ENCODE data around the gene FCER1G. TPM values are rescaled to one million over a fixed set of nuclear protein-coding genes. Genes with fewer than 3 reads are reported as not detected.

FCER1G gene
- not detected in 2 replicates for total RNA-seq (2014; rRNA removed; shearing (Covaris generic); ENCODE audit: low replicate concordance)

DNA sequence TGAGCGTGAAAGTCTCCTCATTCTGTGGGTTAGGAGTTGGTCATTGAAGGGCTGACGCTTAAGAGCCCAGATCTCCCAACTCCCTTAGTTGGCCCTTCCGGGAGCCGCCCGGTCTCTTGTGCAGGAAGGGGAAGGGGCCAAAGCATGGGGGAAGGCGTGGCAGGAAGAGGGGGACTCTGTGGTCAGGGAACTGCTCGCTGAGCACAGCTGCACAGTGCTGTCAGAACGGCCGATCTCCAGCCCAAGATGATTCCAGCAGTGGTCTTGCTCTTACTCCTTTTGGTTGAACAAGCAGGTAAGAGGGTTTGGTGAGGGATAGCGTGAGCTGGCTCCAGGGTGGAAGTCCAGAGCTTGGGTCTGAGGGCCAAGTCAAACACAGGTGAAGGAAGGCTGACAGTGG, at the start of gene FCER1G:
Gene FCER1G (plus strand): TSS at position 220 of the 400 bp plus-strand sequence. CDS start 27 bp downstream, at position 247.
- DNase-seq (ENCODE audit: low read depth) = no peak
- in situ Hi-C loops (cut with HindIII; ENCODE audit: low pct_unique_long_range_greater_than_20kb, low sequenced_read_pairs) = loop anchor here (25.0 kb wide), 1 partner anchor 172 kb away; no protein-coding TSS in a partner anchor

DNA sequence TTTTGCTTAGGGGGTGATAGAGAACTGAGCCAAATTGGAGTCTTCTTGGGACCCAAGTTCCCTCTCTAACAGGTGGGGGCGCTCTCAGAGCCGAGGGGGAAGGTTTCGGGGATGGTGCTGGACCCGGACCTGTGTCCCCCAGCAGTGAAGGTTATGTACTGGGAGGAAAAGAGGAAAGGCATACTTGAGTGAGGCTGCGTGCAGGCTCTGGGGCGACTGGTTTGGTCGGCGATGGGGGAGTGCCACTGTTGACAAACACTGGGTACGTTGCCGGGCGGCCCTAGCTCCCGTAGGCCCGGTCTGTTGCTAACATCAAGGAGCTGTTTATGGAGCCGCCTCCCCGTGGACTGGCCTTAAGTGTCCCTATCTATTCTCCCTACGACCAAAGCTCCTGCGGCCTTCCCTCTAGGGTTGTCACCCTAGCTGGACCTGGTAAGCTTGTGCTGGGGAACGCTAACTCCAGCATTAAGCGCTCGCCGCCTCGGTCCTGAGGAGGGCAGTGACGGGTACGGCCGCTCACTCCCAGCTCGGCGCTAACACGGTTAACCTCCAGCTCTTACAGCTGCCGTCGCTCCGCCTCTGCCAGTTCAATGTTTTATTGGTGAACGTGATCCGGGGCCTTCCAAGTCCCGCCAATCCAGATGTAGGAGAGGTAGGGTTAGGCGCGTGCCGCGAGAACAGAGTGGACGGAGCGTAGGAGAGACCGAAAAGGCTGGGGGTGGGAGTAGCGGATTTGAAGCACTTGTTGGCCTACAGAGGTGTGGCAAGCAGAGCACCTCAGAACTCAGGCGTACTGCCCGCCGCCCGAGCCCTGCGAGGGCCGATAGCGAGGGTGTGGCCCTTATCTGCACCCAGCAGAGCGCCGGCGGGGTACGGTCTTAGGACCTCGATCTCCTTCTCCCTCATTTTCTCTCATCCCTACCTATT, 49.1 kb upstream of the FCER1G start, which contains the start of gene PPOX:
Gene PPOX (plus strand): TSS at position 685 of the 927 bp plus-strand sequence. CDS start 422 bp downstream, outside the sequence.
- peak; percentile 97 for DNase-seq (ENCODE audit: low read depth)
- in situ Hi-C loops (cut with HindIII; ENCODE audit: low pct_unique_long_range_greater_than_20kb, low sequenced_read_pairs) = no loop called here

DNA sequence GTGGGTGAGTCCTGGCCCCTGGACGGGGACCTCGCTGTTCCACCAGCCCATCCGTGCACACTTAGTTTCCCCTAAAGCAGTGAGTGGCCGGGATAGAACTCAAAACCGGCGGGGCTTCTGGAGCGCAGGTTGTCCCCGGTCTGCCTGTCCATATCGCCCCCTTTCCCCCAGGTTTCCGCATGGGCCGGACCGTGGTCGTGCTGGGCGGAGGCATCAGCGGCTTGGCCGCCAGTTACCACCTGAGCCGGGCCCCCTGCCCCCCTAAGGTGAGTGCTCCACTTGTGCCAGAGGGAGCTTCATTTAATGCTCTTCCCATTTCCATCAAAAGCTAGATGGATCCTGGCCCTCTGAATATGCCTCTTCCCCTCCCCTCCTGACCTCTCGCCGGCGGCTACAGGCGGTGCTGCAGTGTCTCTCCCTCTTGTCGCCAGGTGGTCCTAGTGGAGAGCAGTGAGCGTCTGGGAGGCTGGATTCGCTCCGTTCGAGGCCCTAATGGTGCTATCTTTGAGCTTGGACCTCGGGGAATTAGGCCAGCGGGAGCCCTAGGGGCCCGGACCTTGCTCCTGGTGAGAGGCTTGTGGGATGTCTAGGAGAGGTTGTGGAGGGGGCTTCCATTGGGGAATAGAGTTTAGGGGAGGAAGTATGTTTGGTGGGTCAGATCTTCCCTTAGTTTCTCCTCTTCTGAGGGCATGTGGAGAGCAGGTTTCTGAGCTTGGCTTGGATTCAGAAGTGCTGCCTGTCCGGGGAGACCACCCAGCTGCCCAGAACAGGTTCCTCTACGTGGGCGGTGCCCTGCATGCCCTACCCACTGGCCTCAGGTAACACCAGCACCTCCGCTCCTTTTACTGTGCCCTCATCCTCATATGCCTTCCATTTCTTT, 48.2 kb upstream of the FCER1G start:
- DNase-seq (ENCODE audit: low read depth) = peak; percentile 15
- in situ Hi-C loops (cut with HindIII; ENCODE audit: low pct_unique_long_range_greater_than_20kb, low sequenced_read_pairs) = no loop called here

DNA sequence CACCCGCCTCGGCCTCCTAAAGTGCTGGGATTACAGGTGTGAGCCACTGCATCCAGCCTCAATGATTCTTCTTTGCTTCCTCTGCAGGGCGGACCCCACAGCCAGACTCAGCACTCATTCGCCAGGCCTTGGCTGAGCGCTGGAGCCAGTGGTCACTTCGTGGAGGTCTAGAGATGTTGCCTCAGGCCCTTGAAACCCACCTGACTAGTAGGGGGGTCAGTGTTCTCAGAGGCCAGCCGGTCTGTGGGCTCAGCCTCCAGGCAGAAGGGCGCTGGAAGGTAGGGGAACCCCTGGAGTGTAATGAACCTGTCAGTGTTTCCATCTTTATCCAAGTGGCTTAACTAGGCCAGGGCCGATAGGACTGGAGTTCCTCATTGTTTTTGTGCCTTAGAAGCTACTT, 46.2 kb upstream of the FCER1G start:
- no peak for DNase-seq (ENCODE audit: low read depth)
- in situ Hi-C loops (cut with HindIII; ENCODE audit: low pct_unique_long_range_greater_than_20kb, low sequenced_read_pairs) = no loop called here

DNA sequence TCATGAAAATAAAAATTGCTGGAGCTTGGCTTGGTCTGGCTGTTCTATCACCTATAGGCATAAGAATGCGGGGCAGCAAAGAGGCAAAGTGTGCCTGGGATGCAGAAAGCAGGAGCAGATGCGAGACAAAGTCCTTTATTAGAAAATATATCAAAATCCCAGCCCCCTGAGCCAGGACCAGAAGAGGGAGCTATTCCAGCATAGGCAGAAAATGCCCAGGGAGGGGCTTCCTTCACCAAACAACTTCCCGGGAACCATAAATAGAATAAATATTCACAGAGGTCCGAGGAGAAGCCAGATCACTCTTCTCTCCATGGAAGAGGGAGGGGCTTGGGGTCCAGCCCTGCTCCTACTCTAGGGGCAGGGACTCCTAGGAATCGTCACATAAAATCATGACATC, 43.9 kb upstream of the FCER1G start:
- in situ Hi-C loops (cut with HindIII; ENCODE audit: low pct_unique_long_range_greater_than_20kb, low sequenced_read_pairs) = no loop called here

DNA sequence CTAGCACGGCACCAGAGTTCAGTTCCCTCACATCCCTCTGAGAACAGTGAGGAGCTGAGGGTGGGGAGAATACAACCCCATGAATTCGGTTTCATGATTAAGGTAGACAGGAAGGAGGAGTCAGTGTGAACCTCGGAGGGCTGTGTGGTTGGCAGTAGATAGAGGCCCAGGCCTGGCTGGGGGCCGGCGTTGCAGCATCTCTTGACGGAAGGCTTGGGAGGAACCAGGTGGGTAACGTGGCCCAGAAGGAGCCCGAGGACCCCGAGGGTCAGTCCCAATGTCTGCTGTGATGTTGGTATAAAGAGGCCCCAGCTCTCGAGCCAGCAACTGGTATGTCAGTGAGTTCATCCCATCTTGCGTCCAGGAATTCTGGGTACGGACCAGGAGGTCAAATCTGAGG, 43.4 kb upstream of the FCER1G start:
- in situ Hi-C loops (cut with HindIII; ENCODE audit: low pct_unique_long_range_greater_than_20kb, low sequenced_read_pairs) = no loop called here
- DNase-seq (ENCODE audit: low read depth) = no peak

More for the DNA sequence above, 43.9 kb upstream of the FCER1G start:
- no peak for DNase-seq (ENCODE audit: low read depth)

DNA sequence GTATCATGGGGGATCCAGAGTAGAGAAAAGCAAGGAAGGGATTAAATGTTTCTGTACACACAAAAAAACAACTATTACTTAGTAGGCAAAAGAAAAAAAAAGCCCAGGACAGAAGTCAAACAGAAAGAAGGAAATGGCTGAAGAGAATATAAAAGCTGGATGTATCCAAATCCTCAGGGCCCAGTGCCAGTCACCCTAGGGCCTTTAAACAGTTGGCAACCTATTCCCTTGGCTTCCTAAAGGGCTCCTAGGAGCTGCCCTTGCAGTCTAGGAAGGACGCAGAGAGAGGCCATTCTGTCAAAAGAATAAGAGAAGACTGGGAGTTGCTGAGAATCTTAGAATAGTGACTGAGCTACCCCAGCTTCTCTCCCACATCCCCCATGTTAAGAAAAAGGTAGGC, 42.7 kb upstream of the FCER1G start:
- no peak for DNase-seq (ENCODE audit: low read depth)
- in situ Hi-C loops (cut with HindIII; ENCODE audit: low pct_unique_long_range_greater_than_20kb, low sequenced_read_pairs) = no loop called here

DNA sequence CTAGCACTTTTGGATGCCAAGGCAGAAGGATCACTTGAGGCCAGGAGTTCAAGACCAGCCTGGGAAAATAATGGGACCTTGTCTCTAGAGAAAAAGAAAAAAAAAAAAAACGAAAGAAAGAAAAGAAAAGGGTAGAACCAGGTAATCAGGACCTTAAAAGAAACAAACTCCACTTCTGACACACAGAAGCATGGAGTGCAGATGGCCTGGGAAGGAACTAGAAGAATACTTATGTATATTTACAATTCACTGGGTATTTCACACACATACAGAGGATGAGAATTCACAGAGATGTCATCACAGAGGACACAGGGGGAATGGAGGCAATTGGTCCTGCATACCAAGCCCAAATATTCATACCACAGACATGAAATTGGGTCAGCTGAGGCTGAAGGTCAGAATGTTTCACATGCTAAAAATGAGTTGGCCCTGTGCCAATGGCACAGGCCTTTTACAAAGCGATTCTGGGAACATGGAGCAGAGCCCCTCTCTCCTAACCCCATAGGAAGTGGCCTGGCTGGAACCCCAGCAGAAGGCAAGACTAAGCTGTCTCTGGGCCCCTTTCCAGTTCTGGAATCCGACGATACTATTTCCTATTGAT, 42.2 kb upstream of the FCER1G start:
- no peak for DNase-seq (ENCODE audit: low read depth)
- in situ Hi-C loops (cut with HindIII; ENCODE audit: low pct_unique_long_range_greater_than_20kb, low sequenced_read_pairs) = no loop called here

DNA sequence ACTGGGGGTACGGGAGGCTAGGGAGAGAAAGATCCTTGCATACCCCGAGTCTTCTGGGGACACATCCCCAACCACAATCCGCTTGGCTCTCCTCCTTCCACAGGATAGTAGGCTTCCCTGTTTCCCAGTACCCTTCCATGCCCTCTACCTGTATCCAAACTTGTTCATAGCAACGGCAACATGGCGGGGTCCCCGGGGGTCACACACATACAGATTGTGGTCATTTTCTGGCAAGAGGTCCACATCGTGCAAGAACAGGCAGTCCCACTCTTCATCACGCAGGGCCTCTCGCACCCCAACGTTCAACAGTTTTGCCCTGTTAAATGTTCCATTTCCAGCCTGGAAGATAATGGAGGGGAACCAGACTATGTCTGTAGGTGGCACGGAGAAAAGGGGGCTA, 41.4 kb upstream of the FCER1G start:
- in situ Hi-C loops (cut with HindIII; ENCODE audit: low pct_unique_long_range_greater_than_20kb, low sequenced_read_pairs) = no loop called here
- no peak for DNase-seq (ENCODE audit: low read depth)

DNA sequence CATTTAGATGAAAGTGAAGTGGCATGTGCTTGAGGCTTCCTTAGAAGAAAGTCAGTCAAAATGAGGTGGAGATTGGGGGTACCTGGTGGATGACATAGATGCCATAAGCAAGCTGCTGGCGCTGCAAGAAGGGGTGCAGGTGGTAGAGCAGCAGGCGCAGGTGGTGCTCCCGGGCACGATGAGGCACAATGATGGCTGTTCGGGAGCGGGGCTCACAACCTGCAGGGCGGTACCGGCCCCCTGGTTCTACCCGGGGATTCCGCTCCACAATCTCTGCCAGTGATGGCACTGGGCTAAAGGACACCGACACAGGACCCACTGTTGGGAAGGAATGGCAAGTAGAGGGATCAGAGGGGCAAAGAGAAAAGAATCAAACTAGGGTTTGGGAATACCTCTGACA, 40.2 kb upstream of the FCER1G start:
- in situ Hi-C loops (cut with HindIII; ENCODE audit: low pct_unique_long_range_greater_than_20kb, low sequenced_read_pairs) = no loop called here
- no peak for DNase-seq (ENCODE audit: low read depth)

DNA sequence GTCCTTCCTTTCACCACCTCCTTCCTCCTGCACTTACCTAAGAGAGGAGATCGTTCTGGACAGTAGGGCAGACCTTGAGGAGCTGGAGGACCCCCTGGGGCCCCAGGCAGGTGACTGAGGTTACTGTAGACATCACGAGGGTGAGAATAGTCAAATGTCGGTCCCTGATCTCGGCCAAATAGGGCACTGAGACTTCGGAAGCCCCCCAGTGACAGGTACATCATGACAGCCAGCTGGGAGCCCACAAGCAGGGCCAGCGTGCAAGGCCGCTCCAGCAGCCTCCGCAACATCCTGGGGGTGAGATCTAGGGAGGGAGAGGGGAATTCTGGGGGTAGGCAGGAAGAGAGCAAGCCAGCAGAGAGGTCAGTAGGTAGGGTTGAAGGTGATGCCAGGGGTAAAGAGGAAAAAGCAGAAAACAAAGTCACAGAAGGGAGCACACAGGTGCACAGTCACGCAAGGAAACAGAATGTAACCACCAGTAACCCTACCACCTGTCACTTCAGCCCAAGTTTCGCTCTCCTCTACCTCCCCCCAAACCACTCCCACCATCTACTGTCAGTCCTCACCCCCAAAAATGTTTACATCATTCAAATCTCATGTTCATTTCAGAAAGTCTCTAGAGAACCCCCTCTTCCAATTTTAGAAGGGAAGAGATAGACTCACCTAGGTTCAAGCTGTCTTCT, 39.2 kb upstream of the FCER1G start:
- DNase-seq (ENCODE audit: low read depth) = no peak
- in situ Hi-C loops (cut with HindIII; ENCODE audit: low pct_unique_long_range_greater_than_20kb, low sequenced_read_pairs) = no loop called here

DNA sequence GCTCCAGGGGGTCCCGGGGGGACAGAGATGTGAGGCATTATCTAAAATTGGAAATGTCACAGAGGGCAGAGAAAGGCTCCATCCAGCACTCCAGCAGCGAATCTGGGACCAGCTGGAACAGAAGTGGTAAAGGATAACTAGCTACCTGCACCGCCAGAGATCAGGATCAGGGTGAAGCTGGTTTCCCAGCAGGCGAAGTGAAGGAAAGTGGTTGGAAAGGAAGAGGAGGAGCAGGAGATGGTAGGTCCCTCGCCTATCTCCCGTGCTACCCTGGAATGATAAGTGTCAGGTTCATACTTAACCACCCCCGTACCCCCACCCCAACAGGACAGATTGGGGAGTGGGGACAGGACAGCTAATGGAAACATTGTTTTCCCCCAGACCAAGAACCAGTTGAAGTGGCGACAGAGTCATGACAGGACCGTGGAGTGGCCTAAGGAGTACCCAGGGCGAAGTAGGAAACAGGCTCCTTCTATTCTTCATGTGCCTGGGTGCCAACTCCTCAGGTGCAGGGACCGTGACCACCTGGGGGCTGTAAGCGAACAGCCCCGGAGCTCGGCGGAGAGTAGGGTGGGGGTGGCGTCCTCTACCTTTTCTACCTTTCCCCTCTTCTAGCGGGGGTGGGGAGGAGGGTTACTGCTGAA, 38.5 kb upstream of the FCER1G start:
- DNase-seq (ENCODE audit: low read depth) = no peak
- in situ Hi-C loops (cut with HindIII; ENCODE audit: low pct_unique_long_range_greater_than_20kb, low sequenced_read_pairs) = no loop called here

DNA sequence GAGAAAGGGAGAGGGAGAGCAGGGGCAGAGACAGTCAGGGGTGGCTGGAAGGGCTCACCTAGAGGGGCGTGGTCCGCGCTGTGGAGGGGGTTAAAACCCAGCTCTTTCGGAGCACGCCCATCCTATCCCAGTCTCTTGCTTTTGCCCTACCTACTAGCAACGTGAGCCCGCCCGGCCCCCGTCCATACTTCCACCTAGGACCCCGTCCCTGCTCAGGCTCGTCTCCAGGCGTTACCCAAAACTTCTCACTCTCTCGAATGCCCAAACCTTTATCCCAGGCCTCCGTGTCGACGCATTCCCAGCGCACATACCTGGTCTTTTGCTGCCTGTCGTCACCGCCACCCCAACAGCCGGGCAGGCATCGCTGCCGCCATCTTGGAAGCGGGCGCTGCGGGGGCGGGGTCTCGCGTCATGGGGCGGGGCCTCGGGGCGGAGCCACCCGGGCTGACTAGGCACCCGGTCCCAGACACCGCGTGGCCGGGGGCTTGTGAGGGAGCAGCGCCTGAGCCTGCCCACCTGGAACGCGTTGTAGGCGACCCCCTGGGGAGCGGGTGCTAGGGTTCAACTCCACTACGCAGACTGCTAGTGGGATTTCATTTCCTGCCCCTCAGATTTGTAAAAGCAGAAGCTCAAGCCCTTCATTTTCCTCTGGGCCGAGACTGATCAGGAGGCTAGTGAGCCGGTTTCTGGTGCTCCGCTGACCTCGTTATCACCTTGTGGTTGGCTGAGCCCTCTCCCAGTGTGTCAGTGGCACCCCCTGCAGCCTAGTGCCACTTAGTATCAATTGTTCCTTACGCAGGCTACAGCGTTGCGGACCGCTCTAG, 37.8 kb upstream of the FCER1G start, which contains the start of gene B4GALT3:
Gene B4GALT3 (minus strand): TSS at position 396 of the 824 bp plus-strand sequence. CDS start 1,447 bp downstream, outside the sequence.
- DNase-seq (ENCODE audit: low read depth) = peak; percentile 73
- in situ Hi-C loops (cut with HindIII; ENCODE audit: low pct_unique_long_range_greater_than_20kb, low sequenced_read_pairs) = no loop called here

DNA sequence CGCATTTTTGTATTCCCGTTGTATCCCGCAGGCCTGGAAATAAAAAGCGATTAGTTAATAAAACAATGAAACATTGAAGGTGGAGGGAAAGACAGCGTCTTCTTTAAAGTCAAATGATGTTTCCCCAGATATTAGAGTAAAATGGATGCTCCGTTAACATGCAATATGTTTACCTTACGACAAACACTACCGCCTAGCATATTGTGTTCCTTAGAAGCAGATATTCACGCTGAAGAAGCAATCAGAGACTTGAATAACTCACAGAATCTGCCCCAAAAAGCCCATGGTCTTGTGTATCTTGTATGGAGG, 37.2 kb upstream of the FCER1G start:
- in situ Hi-C loops (cut with HindIII; ENCODE audit: low pct_unique_long_range_greater_than_20kb, low sequenced_read_pairs) = no loop called here
- no peak for DNase-seq (ENCODE audit: low read depth)

DNA sequence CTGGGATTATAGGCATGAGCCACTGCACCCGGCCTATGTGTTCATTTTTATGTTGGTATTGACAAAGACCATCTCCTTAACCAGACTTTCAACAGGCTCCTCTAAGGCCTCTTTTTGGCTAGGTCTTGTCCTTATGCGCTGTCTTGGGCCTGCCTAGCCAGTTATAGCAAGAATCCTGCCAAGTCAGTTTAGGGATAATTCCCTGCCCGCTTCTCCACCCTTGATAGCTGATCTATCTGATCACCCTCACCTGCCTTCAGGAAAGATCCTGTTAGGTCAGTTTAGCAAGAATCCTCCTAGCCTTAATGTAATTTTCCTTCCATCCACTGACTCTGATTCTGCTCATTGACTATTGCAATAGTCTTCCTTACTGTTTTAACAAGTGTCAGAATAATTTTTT, 35.4 kb upstream of the FCER1G start:
- in situ Hi-C loops (cut with HindIII; ENCODE audit: low pct_unique_long_range_greater_than_20kb, low sequenced_read_pairs) = no loop called here
- DNase-seq (ENCODE audit: low read depth) = no peak

DNA sequence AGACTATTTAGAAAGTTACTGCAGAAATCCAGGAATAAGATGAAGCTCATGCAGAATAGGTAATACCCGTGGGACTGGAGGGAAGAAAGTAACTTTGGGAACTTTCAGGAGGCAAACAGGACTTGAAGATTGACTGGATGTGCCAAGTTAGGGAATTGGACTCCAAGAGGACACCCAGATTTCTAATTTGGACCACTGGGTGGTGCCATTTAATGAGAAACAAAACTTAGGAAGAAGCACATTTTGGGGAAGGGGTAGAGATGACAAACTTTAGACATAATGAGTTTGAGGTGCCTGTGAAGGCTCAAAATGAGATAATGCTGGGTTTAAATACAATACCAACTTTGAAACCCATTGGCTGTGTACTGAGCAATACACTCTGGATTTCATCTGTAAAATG, 34.5 kb upstream of the FCER1G start:
- in situ Hi-C loops (cut with HindIII; ENCODE audit: low pct_unique_long_range_greater_than_20kb, low sequenced_read_pairs) = no loop called here
- DNase-seq (ENCODE audit: low read depth) = no peak

DNA sequence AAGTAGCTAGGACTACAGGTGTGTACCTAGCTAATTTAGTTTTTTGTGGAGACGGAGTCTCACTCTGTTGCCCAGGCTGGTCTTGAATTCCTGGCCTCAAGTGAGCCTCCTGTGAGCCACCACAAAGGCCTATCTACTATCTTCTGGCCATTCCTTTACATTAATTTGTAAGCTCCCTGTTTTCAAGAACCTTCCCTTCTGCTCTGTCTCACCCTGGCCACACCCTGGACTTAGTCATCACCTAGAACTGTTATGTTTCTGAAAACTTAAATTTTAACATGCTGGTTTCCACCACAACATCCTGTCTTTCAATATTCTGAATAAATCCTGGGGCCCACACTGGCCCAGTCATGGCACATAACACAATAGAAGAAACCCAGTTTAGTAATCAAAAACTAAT, 32.9 kb upstream of the FCER1G start:
- in situ Hi-C loops (cut with HindIII; ENCODE audit: low pct_unique_long_range_greater_than_20kb, low sequenced_read_pairs) = no loop called here
- DNase-seq (ENCODE audit: low read depth) = no peak
